Measurements from ENCODE around the gene CD99. TPM values are rescaled to one million over a fixed set of nuclear protein-coding genes. Genes with fewer than 3 reads are reported as not detected.

Gene CD99, protein sequence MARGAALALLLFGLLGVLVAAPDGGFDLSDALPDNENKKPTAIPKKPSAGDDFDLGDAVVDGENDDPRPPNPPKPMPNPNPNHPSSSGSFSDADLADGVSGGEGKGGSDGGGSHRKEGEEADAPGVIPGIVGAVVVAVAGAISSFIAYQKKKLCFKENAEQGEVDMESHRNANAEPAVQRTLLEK
- total RNA-seq, result 139 and 210 TPM in 2 replicates

DNA sequence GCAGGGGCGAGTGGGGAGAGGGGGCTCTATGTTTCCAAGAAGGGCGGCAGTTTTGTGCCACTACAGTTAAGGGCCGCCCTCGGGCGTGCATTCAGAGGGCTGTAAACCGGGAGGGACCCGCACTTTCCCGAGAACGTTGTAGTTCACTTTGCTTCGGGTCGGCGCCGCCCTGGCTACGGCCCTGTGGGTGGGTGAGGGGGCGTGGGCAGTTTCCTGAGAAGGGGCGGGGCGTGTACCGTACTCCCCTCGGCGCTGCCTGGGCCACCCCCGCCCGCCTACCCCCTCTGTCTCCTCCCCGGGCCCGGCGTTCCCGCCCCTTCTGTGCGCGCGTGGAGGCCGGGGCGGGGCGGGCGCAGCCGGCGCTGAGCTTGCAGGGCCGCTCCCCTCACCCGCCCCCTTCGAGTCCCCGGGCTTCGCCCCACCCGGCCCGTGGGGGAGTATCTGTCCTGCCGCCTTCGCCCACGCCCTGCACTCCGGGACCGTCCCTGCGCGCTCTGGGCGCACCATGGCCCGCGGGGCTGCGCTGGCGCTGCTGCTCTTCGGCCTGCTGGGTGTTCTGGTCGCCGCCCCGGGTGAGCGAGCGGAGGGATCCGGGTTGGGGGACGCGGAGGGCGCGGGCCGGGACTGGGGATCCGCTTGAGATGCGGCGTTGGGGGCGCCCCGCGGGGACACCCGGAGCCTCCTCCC, at the start of gene CD99:
CD99 (plus strand) TSS at position 440 of the 687 bp plus-strand sequence; CDS start at position 506, 66 bp downstream.

DNA sequence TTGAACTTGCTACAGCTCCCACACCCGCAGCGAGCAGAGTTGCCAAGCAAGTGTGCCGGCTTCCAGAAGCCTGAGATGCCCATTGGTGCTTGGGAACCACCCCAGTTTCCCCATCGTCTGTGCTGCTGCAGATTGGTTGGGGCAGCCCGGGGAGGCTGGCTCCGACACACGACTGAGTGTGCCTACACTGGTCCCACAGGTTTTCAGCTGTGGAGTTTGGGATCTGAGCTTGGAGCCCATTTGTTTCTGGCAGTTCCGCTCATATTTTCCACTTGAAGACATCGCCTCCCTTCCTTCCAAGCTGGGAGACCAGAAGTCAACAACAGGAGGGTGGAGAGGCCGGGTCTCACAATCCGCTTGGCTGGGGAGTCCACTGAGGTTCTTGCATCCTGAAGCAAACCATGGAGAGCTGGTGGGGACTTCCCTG, 60.8 kb downstream of the CD99 start, which contains the start of gene XG:
XG (plus strand) TSS at position 167 of the 427 bp plus-strand sequence; CDS start at position 402, 235 bp downstream.

Other genes starting within 250 kb of the CD99 start
- gene DHRSX, start 190.3 kb upstream of the CD99 start, total RNA-seq, result 17.5 and 21.3 TPM in 2 replicates
- gene ZBED1, start 190.3 kb upstream of the CD99 start, total RNA-seq, result 37.9 and 40.1 TPM in 2 replicates
- 0.09 and 0.18 TPM in 2 replicates for gene XG, start 60.7 kb downstream of the CD99 start, total RNA-seq
- gene GYG2, start 137.6 kb downstream of the CD99 start, total RNA-seq, result under 0.01 and 0.09 TPM in 2 replicates
- 19.7 and 23.6 TPM in 2 replicates for gene ARSD, start 238.0 kb downstream of the CD99 start, total RNA-seq

Data from endothelial cell of coronary artery (primary cell).